ENCODE results near the gene PAPPA2.

DNA sequence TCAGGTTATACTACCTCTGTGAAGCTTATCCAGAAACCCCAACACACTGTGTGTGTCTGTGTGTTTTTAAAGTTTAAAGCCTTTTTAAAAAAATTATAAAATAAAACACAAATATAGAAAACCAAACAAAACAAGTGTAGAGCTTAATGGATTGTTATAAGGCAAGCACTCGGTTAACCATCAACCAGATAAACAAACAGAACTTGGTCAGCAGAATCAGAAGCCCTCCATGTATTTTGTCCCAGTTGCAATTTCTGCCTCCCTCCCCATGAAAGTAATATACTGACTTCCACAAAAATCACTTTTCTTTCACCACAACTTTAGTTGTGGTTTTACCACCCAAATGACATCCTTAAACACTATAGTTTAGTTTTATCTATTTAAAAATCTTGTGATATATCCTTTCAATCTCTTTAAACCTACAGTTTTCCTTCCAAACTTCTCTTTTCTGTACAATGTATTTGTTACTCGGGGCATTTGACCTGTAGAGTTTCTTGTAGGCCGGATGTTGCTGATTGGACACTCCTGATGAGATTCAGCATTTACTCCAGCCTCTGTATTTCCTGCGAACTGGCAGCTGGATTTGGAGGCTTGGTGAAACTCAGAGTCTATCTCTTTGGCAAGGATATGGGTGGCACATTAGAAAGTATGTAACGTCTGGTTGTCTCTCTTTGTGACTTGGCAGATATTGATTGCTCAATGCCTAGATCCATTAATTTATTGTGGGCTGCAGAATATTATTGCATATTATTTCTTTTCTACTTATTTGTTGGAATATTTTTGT is 8.6 kb downstream of the PAPPA2 start:
- TF ChIP-seq, protein P1, sequence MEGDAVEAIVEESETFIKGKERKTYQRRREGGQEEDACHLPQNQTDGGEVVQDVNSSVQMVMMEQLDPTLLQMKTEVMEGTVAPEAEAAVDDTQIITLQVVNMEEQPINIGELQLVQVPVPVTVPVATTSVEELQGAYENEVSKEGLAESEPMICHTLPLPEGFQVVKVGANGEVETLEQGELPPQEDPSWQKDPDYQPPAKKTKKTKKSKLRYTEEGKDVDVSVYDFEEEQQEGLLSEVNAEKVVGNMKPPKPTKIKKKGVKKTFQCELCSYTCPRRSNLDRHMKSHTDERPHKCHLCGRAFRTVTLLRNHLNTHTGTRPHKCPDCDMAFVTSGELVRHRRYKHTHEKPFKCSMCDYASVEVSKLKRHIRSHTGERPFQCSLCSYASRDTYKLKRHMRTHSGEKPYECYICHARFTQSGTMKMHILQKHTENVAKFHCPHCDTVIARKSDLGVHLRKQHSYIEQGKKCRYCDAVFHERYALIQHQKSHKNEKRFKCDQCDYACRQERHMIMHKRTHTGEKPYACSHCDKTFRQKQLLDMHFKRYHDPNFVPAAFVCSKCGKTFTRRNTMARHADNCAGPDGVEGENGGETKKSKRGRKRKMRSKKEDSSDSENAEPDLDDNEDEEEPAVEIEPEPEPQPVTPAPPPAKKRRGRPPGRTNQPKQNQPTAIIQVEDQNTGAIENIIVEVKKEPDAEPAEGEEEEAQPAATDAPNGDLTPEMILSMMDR (conservative IDR thresholded peaks at IDR 0.05; ENCODE audit: low read depth, low read length) = no peak
- TF ChIP-seq EZH2 (IDR thresholded peaks at IDR 0.05; ENCODE audit: borderline replicate concordance, low read depth, low read length, poor library complexity, severe bottlenecking) = no peak
